Smooth muscle cell (in vitro differentiated cells): ENCODE results near the gene RPRD2. TPM values are rescaled to one million over a fixed set of nuclear protein-coding genes. Genes with fewer than 3 reads are reported as not detected.

Experiments
- DNase-seq: peaks from one replicate; lab custom pipeline; 2025; ENCODE audit not compliant: unreplicated experiment; lab: John Stamatoyannopoulos, UW
- H2AFZ ChIP-seq: fragments of 200-600 bp; sonication (generic); 2 replicates; pipeline ENCODE4 v1.6.0; 2016; ENCODE audit warnings: antibody characterized with exemption, low read depth, mild to moderate bottlenecking
- H3F3A ChIP-seq: fragments of 200-600 bp; sonication (generic); 2 replicates; pipeline ENCODE4 v1.6.0; 2017; ENCODE audit warnings: antibody characterized with exemption, low read depth
- H3K27ac ChIP-seq: fragments of 200-600 bp; sonication (generic); 2 replicates; pipeline ENCODE4 v1.5.1; 2016; ENCODE audit warnings: low read depth, mild to moderate bottlenecking
- H3K27me3 ChIP-seq: fragments of 200-600 bp; sonication (generic); 2 replicates; pipeline ENCODE4 v1.6.1; 2016; ENCODE audit warnings: low read depth, mild to moderate bottlenecking
- H3K36me3 ChIP-seq: fragments of 200-600 bp; sonication (generic); 2 replicates; pipeline ENCODE4 v1.5.1; 2016; ENCODE audit warnings: low read depth
- H3K4me1 ChIP-seq: fragments of 200-600 bp; sonication (generic); 2 replicates; pipeline ENCODE4 v1.5.1; 2016; ENCODE audit warnings: low read depth
- H3K4me2 ChIP-seq: fragments of 200-600 bp; sonication (generic); 2 replicates; pipeline ENCODE4 v1.6.0; 2016; ENCODE audit warnings: mild to moderate bottlenecking
- H3K4me3 ChIP-seq: fragments of 200-600 bp; sonication (generic); 2 replicates; pipeline ENCODE4 v1.5.1; 2016; ENCODE audit warnings: mild to moderate bottlenecking
- H3K79me2 ChIP-seq: fragments of 200-600 bp; sonication (generic); 2 replicates; pipeline ENCODE4 v1.6.0; 2016; ENCODE audit warnings: low read depth, mild to moderate bottlenecking
- H3K9ac ChIP-seq: fragments of 200-600 bp; sonication (generic); 2 replicates; pipeline ENCODE4 v1.6.0; 2016; ENCODE audit warnings: low read depth
- H3K9me3 ChIP-seq: fragments of 200-600 bp; sonication (generic); replicated peaks from 2 replicates; pipeline ENCODE4 v1.5.1; 2016; ENCODE audit warnings: low read depth
- H4K20me1 ChIP-seq: fragments of 200-600 bp; sonication (generic); 2 replicates; pipeline ENCODE4 v1.6.0; 2016; ENCODE audit warnings: low read depth
- WGBS: methylation state at CpG from one replicate; pipeline ENCODE4 v1.1.7; 2016; ENCODE audit warnings: low lambda C conversion rate; 5-methylcytosine and 5-hydroxymethylcytosine counted together
- polyA plus RNA-seq: library from polyadenylated mRNA; unstranded; fragments of >200 nt; fragmentation: Nextera tagmentation; extraction: Ambion mirVana; gene quantifications from 2 replicates; pipeline ENCODE4 v1.2.1, GENCODE V29; 2016
- total RNA-seq: library from RNA; depleted of rRNA; stranded (reverse); fragments of >200 nt; gene quantifications from 2 replicates; pipeline ENCODE4 v1.2.3, GENCODE V29; 2014
- TF ChIP-seq, protein P1 (sequence below): fragments of 200-600 bp; sonication (generic); IDR thresholded peaks from 2 replicates; pipeline ENCODE4 v1.5.1; 2017; ENCODE audit warnings: borderline replicate concordance, mild to moderate bottlenecking, antibody characterized with exemption; ENCODE audit not compliant: insufficient read depth, poor library complexity, severe bottlenecking

Gene RPRD2
- total and polyA plus RNA-seq, 2 experiments from 2014 or later = 14.2 to 17.1 TPM

DNA sequence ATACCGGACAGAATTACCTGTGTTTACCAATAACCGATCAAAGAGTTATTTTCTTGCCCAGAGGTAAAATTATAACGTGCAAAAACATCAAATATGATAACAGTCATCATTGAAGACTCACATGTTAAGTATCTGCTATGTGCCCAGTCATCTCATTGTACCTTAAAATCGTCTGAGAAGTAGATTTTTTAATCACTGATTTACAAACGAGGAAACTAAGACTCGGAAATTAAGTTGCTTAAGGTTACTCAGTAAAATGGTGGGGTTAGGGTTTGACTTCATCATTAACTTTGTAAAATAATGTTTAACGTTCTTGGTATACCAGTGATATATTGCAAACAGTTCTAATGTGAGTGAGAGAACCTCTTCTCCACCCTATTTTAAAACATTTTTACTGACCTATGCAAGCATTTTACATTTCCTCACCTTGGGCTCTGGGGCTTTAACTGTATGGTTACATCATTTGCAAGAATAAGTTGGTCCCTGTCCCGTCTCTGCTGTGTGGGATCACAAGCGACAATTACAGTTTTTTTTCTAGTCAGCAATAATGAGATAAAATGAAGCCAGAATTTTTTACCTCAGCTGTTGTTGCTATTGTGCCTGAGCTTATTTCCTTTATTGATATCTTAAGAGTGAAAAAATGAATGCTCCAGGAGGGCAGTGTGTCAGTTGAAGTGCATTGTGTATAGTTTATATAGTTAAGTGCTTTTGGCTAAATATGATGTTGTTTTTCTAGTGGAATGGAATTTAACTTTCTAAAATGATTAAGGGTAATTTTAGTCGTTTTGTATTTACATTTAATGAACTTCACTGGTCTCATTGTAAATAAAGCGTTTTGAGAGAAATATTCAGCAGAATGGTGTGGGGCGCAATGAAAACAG lies 2.7 kb downstream of the RPRD2 start:
- no peaks in the 10 kb centered on the region for H3K27me3 ChIP-seq
- H3K9ac ChIP-seq = peak overlapping the region; percentile 88
- no peak for DNase-seq
- H4K20me1 ChIP-seq = peaks cover 44% of the 10 kb centered on the region
- no peak overlapping the region for H2AFZ ChIP-seq
- H3K4me2 ChIP-seq = peak overlapping the region; percentile 87
- no peaks in the 10 kb centered on the region for H3K9me3 ChIP-seq
- TF ChIP-seq, protein P1, sequence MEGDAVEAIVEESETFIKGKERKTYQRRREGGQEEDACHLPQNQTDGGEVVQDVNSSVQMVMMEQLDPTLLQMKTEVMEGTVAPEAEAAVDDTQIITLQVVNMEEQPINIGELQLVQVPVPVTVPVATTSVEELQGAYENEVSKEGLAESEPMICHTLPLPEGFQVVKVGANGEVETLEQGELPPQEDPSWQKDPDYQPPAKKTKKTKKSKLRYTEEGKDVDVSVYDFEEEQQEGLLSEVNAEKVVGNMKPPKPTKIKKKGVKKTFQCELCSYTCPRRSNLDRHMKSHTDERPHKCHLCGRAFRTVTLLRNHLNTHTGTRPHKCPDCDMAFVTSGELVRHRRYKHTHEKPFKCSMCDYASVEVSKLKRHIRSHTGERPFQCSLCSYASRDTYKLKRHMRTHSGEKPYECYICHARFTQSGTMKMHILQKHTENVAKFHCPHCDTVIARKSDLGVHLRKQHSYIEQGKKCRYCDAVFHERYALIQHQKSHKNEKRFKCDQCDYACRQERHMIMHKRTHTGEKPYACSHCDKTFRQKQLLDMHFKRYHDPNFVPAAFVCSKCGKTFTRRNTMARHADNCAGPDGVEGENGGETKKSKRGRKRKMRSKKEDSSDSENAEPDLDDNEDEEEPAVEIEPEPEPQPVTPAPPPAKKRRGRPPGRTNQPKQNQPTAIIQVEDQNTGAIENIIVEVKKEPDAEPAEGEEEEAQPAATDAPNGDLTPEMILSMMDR = no peak
- no peaks in the 10 kb centered on the region for H3F3A ChIP-seq
- peaks cover 65% of the 10 kb centered on the region for H3K79me2 ChIP-seq
- 35% methylated on average over 12 of the region's 12 CpGs for WGBS
- H3K27ac ChIP-seq = peak overlapping the region; percentile 81
- H3K4me3 ChIP-seq = peak overlapping the region; percentile 83
- H3K36me3 ChIP-seq = no peaks in the 10 kb centered on the region
- H3K4me1 ChIP-seq = peaks cover 19% of the 10 kb centered on the region

DNA sequence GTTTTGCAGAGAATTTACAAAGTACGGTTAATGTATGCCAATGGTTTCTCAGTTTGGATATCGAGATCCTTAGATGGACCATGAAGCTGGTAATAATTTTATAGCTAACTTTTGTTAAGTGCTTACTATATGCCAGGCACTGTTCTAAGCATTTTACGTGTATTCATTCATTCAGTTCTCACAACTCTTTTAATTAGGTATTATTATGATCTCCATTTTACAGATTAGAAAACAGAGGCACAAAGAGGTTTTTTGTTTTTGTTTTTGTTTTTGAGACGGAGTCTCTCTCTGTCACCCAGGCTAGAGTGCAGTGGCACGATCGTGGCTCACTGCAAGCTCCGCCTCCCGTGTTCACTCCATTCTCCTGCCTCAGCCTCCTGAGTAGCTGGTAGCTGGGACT lies 7.2 kb downstream of the RPRD2 start:
- Histone ChIP-seq H3K36me3 (no peaks in the 10 kb centered on the region), H3K27me3 (no peaks in the 10 kb centered on the region), H3K4me2 (no peak overlapping the region), H3K9me3 (no peaks in the 10 kb centered on the region), H3K4me3 (no peak overlapping the region), H3K9ac (no peak overlapping the region), H3K79me2 (peaks cover 98% of the 10 kb centered on the region), H4K20me1 (peaks cover 84% of the 10 kb centered on the region), H2AFZ (no peak overlapping the region), H3K27ac (no peak overlapping the region), H3F3A (no peaks in the 10 kb centered on the region), H3K4me1 (peaks cover 14% of the 10 kb centered on the region)
- 91% methylated on average over 8 of the region's 8 CpGs for WGBS
- TF ChIP-seq, protein P1 = no peak
- DNase-seq = no peak

DNA sequence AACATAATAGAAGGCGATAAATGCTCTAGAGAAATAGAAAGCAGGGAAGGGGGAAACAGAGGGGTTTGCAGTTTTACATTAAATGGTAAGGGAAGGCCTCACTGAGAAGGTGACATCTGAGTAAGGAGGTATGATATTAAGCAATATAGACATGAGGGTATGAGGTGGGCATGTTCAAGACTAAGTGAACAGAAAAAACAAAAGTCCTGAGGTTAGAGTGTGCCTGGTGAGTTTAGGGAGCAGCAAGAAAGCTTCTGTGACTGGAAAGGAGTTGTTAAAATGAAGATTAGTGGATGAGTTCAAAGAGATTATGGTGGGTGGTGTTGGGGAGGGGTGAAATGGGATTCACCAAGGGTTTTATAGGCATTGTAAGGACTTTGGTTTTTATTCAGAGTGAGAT lies 8.6 kb downstream of the RPRD2 start:
- DNase-seq = no peak
- WGBS = 90% methylated on average over 1 of the region's 1 CpG
- no peak overlapping the region for H3K9ac ChIP-seq

More for the DNA sequence above, 8.6 kb downstream of the RPRD2 start:
- H3K27ac ChIP-seq = no peak overlapping the region
- peaks cover 98% of the 10 kb centered on the region for H3K79me2 ChIP-seq
- no peak overlapping the region for H3K4me2 ChIP-seq
- no peaks in the 10 kb centered on the region for H3K36me3 ChIP-seq
- TF ChIP-seq, protein P1 = no peak
- H2AFZ ChIP-seq = no peak overlapping the region
- no peaks in the 10 kb centered on the region for H3F3A ChIP-seq
- peaks cover 87% of the 10 kb centered on the region for H4K20me1 ChIP-seq
- H3K27me3 ChIP-seq = no peaks in the 10 kb centered on the region
- peaks cover 3% of the 10 kb centered on the region for H3K4me1 ChIP-seq
- H3K9me3 ChIP-seq = no peaks in the 10 kb centered on the region
- H3K4me3 ChIP-seq = no peak overlapping the region
